ENCODE measurements around the gene PEX11B.

PEX11B gene

DNA sequence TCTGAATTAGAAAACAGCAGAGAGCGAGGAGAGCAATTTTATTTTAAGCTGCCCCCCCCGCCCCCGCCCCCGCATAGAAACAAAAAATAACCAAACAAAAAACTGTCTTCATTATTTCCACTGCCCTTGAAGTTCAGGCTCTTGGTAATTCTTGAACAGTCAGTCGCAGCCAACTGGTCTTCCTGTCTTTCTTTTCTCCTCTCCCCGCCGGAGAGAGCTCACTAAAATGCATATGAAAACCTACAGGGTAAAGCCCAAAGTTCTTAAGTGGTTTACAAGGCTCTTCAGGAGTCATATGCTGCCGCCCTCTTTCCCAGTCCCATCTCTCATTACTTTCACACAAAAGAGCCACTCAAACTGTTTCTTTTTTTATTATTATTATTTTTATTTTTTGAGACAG lies 31.7 kb downstream of the PEX11B start:
- TF ChIP-seq CTCF (IDR thresholded peaks at IDR 0.05; ENCODE audit: insufficient read depth, low read depth, low read length, missing control alignments): no peak
- no peak overlapping the region for H3K4me3 ChIP-seq (ENCODE audit: low read length)
- DNase-seq (ENCODE audit: low read depth): no peak

GRCh38 chr1:145886390-145886789 lies 32.1 kb downstream of the PEX11B start:
- H3K4me3 ChIP-seq (ENCODE audit: low read length): peak overlapping the region; percentile 64
- TF ChIP-seq CTCF (IDR thresholded peaks at IDR 0.05; ENCODE audit: insufficient read depth, low read depth, low read length, missing control alignments): no peak
- no peak for DNase-seq (ENCODE audit: low read depth)

DNA sequence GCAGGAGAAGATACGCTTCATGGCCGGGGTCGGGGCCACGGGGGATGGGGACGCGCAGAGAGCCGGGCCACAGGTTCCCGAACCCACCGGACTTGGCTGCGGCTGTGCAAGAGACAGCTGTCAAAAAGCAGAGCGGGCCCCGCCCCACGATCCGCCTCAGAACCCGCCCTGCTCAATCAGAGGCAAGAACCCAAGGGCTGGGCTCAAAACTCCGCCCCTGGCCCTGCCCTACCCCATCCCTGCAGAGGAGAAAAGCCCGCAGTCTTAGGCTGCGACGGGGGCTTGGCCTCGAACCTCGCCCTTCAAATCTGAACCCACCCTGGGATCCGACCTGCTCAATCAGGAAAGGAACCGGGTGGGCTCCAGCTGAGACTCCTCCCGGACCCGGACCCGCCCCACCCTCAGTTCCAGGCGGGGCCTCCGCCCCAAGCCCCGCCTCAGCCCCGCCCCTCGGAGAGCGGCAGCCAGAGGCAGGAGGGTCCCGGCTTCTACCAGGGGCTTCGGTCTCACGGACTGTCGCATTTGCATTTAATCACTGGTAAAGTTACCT lies 32.7 kb downstream of the PEX11B start, which contains the start of gene ANKRD35:
TSS of gene ANKRD35 (minus strand) at position 129 of the 550 bp plus-strand sequence. CDS start at position 21, 108 bp downstream.
- peak within 1 kb of the TSS; percentile 64 for H3K4me3 ChIP-seq (ENCODE audit: low read length)
- TF ChIP-seq CTCF (IDR thresholded peaks at IDR 0.05; ENCODE audit: insufficient read depth, low read depth, low read length, missing control alignments): no peak
- DNase-seq (ENCODE audit: low read depth): peak; percentile 79

- DNase-seq (ENCODE audit: low read depth): peak; percentile 13
- no peak for TF ChIP-seq CTCF (IDR thresholded peaks at IDR 0.05; ENCODE audit: insufficient read depth, low read depth, low read length, missing control alignments)
- peak overlapping the region; percentile 64 for H3K4me3 ChIP-seq (ENCODE audit: low read length)
Observed at GRCh38 chr1:145884675-145885074, 33.8 kb downstream of the PEX11B start.

DNA sequence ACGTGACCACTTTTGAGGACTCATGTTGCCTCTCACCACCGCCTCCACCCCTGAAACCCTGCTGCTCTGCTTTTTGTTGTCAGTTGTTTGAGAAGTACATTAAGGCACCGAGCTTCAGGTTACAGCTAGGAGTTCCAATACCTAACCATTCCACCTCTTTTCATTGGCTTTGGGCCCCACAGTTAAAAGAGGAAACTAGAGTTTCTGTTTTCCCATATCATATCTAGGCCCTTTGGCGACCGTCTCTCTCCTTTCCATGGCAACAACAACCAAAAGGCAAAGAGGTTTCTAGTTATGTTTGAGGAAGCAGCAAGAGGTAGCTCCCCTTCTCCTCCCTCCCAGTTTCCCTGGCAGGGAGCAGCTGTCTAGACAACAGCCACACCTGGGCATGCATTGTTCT lies 38.7 kb downstream of the PEX11B start:
- no peak for TF ChIP-seq CTCF (IDR thresholded peaks at IDR 0.05; ENCODE audit: insufficient read depth, low read depth, low read length, missing control alignments)
- H3K4me3 ChIP-seq (ENCODE audit: low read length): no peak overlapping the region

DNA sequence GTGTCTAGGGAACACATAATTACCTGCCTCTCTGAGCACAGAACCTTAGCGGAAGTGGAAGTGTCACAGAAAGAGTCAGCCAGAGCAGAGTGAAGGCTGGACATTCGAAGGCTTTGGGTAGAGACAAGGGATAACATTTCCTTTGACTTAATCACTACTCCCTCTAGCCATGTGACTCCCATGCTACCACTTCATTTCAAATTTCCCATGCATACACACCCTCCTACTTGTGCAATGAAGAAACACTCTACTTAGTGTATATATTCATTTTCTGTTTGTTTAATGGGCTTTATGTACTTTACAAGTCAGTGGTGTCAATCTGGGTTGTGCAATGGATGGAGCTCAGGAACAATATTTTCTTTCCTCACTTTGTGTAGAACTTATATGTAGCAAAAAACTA lies 39.8 kb downstream of the PEX11B start:
- peak; percentile 90 for DNase-seq (ENCODE audit: low read depth)
- H3K4me3 ChIP-seq (ENCODE audit: low read length): no peak overlapping the region
- no peak for TF ChIP-seq CTCF (IDR thresholded peaks at IDR 0.05; ENCODE audit: insufficient read depth, low read depth, low read length, missing control alignments)

More for the DNA sequence above, 38.7 kb downstream of the PEX11B start:
- peak; percentile 36 for DNase-seq (ENCODE audit: low read depth)

DNA sequence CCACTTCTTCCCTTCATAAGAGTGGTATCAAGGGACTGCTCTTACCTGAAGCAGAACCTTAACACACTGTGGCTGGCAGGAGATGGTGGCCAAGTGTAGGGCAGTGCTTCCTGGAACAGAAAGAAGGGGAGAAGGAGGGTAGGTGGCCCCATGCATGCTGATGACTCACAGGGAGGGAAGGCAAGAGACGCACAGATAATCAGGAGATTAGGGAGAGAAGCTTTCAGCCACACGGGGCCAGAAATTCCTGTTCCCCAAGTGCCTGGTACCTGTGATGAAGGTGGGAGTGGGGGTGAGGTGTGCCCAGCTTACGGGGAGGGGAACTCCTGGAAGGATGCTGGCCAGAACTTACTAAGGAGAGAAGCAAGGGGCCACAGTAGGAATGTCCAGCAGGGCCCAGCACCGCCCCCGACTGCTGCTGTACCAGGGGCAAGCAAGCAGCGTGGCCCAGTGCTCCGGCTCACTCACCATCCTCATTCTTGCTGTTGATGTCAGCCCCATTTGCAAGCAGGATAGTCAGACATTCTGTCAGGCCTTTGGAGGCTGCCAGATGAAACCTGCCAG lies 40.5 kb downstream of the PEX11B start:
- no peak for TF ChIP-seq CTCF (IDR thresholded peaks at IDR 0.05; ENCODE audit: insufficient read depth, low read depth, low read length, missing control alignments)
- H3K4me3 ChIP-seq (ENCODE audit: low read length): no peak overlapping the region
- DNase-seq (ENCODE audit: low read depth): peak; percentile 90

Measured in epithelial cell of esophagus (primary cell).